Measurements from ENCODE around the gene TMED1.

The TMED1 gene

GRCh38 chr19:10830370-10830769, 5.6 kb downstream of the TMED1 start:
- no peak for TF ChIP-seq CTCF (conservative IDR thresholded peaks at IDR 0.05; ENCODE audit: control insufficient read depth, insufficient read depth, low read depth, low read length)

GRCh38 chr19:10829967-10830366, 6.0 kb downstream of the TMED1 start:
- H3K4me3 ChIP-seq (ENCODE audit: control insufficient read depth, low read depth, low read length), result no peak overlapping the region
- DNase-seq (ENCODE audit: low read depth), result no peak
- TF ChIP-seq CTCF (conservative IDR thresholded peaks at IDR 0.05; ENCODE audit: control insufficient read depth, insufficient read depth, low read depth, low read length), result no peak

More at GRCh38 chr19:10830370-10830769, 5.6 kb downstream of the TMED1 start:
- DNase-seq (ENCODE audit: low read depth), result no peak
- H3K4me3 ChIP-seq (ENCODE audit: control insufficient read depth, low read depth, low read length), result no peak overlapping the region

GRCh38 chr19:10828981-10829821, 6.8 kb downstream of the TMED1 start:
- no peak for DNase-seq (ENCODE audit: low read depth)
- no peak overlapping the region for H3K4me3 ChIP-seq (ENCODE audit: control insufficient read depth, low read depth, low read length)
- peak; percentile 9 for TF ChIP-seq CTCF (conservative IDR thresholded peaks at IDR 0.05; ENCODE audit: control insufficient read depth, insufficient read depth, low read depth, low read length)

GRCh38 chr19:10826846-10827245, 9.2 kb downstream of the TMED1 start:
- no peak for DNase-seq (ENCODE audit: low read depth)
- no peak for TF ChIP-seq CTCF (conservative IDR thresholded peaks at IDR 0.05; ENCODE audit: control insufficient read depth, insufficient read depth, low read depth, low read length)
- H3K4me3 ChIP-seq (ENCODE audit: control insufficient read depth, low read depth, low read length), result no peak overlapping the region

- H3K4me3 ChIP-seq (ENCODE audit: control insufficient read depth, low read depth, low read length), result no peak overlapping the region
- no peak for TF ChIP-seq CTCF (conservative IDR thresholded peaks at IDR 0.05; ENCODE audit: control insufficient read depth, insufficient read depth, low read depth, low read length)
- no peak for DNase-seq (ENCODE audit: low read depth)
Measured at GRCh38 chr19:10826231-10826630, 9.8 kb downstream of the TMED1 start.

GRCh38 chr19:10823690-10824089, 12.3 kb downstream of the TMED1 start:
- DNase-seq (ENCODE audit: low read depth), result no peak
- TF ChIP-seq CTCF (conservative IDR thresholded peaks at IDR 0.05; ENCODE audit: control insufficient read depth, insufficient read depth, low read depth, low read length), result no peak
- no peak overlapping the region for H3K4me3 ChIP-seq (ENCODE audit: control insufficient read depth, low read depth, low read length)
